Fibroblast of skin of left quadriceps (primary cell): ENCODE measurements around the gene FAN1.
"Not testable (repeated sequence)": the region's sequence is repeated elsewhere in the genome, so short reads cannot be mapped to it uniquely, and the experiment has no call there.

Source experiments
- DNase-seq, 2 experiments: peaks; one replicate each; pipeline ENCODE4 v3.0.0-alpha.2; 2013; ENCODE audit warnings: low read depth in 2 of 2

FAN1 gene

DNA sequence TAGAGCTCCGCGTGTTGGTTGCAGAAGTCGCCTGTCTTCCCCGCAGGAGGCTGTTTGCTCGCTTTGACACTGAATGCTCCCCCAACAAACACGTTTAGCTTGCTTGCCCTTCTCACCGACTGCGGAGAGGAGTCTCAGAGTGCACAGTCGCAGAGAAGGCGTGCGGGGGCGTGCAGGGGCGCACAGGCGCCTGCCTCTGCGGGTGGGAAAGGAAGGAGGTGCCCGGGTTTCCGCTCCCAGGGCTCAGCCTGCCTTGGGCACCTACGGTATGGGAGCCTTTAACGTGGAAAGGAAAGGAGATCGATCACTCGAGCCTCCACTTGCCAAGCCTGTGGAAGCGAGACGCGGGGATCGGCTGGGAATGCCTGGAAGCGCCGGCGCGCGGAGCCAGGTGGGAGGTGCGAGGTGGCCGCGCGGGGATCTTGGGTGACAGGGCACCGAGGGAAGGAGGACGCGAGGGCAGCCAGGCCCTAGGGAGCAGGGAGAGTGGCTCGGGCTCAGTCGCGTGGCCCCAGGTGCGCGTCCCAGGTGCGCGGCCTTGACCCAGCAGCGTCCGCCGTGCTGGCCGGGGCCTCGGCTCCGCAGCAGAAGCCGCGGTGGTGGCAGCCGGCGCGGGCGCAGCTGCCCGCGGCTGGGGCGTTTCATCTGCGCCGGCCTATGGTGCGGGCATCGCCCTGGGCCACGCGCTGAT, at the start of gene FAN1:
TSS of gene FAN1 (plus strand) at position 419 of the 691 bp plus-strand sequence. CDS start 749 bp downstream, outside the sequence.
- DNase-seq: peak; percentile 63 to 67

DNA sequence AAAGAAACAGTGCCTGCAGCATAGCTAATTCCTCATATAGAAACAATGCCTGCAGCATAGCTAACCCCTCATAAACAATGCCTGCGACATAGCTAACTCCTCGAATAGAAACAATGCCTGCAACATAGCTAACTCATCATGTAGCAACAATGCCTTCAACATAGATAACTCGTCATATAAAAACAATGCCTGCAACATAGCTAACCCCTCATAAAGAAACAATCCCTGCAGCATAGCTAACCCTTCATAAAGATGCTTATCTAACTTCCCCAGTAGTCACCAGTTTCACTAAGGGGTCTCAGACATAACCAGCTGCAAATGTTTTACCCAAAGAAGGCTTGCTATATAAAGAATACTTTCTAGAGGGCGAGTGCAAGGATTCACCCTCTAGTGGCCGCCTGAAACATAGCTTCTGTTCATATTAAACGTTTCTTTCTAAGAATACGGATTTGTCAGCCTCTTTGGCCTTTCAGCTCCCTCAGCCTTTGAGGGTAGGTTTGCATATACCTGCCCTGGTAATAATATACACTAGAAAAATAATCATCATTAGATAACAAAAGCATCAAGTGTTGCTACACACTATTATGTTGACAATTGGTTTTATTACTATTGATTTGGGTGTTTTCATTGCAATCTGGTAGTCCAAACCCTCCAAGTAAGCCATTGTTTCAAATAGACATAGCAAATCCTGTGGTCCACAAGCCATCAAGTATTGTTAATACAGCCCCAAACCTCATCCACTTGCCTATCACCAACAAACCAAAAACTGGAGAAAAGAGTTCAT, 44.4 kb upstream of the FAN1 start:
- peak; percentile 3 to 8 for DNase-seq

DNA sequence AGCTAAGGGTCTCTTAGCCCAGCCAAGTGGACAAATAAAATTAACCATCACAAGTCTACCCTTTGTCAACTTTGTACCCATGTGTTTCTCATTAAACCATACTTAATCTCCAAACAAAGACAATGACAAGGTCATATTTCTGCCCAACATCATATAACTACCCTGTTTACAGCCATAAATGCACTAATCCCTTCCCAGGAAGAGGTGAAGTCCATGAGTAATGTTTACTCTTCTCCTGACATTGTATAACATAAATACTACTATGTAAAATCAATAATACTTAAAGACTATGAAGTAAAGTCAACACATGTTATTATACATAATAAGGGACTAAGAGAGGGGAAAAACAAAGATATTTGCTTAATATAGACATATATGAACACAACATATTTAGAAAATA, 38.5 kb upstream of the FAN1 start:
- DNase-seq: no peak

DNA sequence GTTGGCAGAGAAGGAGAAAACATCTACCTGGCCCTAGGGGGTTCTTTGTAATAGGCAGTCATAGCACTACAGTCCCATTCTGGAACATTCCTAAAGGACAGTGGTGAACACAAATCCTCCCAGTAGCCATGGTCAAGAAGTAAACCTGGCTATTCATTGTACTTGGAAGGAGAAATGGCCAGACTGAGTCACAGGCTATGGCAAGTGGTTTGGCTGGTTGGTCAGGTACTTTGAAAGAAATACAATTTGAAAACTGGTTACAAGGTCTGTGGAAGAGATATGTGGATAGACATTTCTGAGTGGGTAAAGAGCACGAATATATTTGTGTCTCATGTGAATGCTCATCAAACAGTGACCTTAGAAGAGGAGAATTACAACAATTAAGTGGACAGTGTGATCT, 33.0 kb upstream of the FAN1 start:
- no peak for DNase-seq

DNA sequence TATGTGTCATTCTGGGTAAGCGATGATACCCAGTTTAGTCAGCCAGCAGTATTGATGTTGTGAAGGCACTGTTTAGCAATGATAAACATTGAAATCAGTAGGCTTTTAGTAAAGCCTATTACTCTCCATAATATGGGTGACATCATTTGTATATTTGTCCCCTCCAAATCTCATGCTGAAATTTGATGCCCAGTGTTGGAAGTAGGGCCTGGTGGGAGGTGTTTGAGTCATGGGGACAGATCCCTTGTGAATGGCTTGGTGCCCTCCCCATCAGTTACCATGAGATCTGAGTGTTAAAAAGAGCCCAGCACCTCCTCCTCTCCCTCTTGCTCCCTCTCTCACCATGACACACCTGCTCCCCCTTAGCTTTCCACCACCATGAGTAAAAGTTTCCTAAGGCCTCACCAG, 31.4 kb upstream of the FAN1 start:
- no peak for DNase-seq

DNA sequence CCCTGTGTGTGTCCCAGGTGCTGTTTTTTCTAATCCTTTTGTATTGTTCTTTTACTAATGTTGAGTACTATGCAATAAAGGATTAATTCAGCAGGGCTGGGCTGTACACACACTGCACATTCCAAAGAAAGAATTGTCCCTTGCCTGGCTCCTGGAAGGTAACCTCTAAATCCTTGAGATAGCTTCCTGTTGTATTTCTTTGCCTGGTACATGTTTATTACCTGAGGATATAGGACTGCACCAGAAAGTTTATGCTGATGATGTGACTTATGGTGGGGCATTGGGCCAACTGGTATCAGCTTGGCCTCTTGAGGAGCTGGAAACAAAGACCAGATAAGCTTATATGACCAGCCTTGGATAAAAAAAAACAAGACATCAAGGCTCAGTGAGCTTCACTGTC, 26.6 kb upstream of the FAN1 start:
- DNase-seq: no peak

DNA sequence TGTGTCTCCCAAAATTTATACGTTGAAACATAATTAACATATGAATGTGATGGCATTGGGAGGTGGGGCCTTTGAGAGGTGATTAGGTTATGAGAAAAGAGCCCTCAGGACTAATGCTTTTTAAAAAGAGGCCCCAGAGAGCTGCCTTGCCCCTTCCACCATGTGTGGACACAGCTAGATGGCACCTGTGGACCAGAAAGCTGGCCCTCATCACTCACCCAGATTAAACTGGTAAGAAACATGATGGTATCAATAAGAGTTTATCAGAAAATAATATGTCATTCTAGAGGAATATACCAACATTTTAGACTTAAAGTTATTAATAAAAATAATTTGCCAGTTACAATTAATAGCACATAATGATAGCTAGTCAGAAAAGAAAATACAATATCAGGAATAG, 25.2 kb upstream of the FAN1 start:
- no peak for DNase-seq

DNA sequence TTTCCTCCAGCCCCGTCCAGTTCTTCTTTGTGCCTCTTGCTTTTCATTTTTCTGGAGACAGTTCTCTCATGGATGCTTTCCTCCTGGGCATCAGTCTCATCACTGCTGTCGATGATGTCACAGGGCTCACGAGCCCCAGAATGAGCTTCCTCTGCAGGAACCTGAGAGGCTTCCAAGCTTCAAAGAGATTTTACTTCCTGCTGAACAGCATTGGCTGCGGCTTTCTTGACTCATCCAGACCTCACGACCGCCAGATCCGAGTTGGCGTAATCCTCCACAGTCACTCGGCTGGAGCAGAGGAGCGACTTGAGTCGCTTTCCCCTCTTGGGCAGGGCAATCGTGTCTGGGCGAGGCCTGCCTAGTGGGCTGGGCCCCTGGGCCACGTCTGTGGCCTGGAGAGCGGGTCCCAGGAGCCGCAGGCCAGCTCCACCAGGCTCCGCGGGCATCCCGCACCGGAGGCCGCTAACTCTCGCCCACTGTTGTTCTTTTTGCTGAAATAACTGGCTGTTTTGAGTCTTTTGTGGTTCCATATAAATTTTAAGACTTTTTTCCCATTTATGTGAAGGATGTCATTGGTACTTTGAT, 20.8 kb upstream of the FAN1 start:
- DNase-seq: no peak

DNA sequence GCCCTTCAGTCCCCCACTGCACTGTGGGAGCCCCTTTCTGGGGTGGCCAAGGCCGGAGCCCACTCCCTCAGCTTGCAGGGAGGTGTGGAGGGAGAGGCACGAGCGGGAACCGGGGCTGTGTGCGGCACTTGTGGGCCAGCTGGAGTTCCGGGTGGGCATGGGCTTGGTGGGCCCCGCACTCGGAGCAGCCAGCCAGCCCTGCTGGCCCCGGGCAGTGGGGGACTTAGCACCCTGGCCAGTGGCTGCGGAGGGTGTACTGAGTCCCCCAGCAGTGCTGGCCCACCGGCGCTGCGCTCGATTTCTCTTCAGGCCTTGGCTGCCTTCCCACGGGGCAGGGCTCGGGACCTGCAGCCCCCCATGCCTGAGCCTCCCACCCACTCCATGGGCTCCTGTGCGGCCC, 20.0 kb upstream of the FAN1 start:
- not testable (repeated sequence) for DNase-seq

DNA sequence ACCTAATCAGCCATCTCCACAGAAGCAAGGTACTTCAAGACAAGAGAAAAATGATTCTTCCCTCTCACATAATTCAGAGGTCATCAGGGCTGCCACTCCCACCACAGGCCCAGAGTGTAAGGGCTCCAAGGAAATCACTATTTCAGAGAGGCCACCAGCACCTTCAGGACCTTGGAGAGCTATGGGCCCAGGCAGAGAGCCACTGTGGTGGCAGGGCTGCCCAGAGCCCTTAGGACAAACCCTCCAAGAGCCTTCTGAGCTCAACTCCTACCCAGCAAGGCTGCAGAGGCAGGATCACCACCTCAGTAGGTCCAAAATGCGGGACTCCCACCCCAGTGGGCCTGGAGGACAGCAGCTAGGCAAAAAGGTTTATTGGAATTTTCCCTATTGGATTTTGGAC, 17.9 kb upstream of the FAN1 start:
- no peak for DNase-seq

DNA sequence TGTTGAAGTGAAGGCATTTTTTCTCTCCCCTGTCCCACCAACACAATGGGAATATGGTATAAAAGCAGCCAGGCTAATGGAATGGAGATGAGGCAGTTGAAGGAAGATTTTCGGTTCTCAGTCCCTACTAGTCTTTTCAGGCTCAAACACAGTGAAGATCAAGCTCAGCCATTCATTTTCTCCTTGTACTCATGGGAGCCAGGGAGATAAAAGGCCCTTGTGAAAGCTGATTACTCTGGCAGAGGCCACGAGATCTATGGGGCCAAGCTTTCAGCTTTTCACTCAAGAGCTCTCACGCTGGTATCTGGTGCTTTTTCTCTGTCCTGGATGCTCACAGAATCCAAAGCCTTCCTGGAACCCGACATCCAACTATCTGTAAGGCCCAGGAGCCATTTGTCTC, 14.5 kb upstream of the FAN1 start:
- DNase-seq: no peak

DNA sequence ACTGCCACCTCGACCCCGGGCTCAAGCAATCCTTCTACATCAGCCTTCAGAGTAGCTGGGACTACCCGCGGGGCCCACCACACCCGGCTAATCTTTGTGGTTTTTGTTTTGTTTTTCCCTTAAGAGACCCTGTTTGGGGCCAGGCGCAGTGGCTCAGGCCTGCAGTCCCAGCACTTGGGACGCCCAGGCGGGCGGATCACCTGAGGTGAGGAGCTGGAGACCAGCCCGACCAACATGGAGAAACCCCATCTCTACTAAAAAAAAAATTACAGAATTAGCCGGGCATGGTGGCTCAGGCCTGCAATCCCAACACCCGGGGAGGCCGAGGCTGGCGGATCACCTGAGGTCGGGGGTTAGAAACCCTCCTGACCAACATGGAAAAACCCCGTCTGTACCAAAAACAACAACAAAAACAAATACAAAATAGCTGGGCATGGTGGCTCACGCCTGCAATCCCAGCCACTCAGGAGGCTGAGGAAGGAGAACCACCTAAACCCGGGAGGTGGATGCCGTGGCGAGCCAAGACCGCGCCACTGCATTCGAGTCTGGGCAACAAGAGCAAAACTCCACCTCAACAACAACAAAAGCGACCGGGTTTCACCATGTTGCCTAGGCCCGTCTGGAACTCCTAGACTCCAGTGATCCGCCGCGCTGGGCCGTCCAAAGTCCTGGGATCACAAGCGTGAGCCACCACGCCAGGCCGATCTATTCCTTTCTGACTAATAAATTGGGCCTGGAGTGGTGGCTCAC, 8.1 kb upstream of the FAN1 start:
- DNase-seq: no peak

DNA sequence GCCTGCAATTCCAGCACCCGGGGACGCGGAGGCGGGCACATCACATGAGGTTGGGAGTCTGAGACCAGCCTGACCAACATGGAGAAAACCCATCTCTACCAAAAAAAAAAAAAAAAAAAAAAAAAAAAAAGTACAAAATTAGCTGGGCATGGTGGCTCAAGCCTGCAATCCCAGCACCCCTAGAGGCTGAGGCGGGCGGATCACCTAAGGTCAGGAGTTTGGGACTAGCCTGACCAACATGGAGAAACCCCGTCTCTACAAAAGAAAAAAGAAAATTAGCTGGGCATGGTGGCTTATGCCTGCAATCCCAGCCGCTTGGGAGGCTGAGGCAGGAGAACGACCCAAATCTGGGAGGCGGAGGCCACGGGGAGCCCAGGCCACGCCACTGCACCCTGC, 7.5 kb upstream of the FAN1 start:
- DNase-seq: no peak

DNA sequence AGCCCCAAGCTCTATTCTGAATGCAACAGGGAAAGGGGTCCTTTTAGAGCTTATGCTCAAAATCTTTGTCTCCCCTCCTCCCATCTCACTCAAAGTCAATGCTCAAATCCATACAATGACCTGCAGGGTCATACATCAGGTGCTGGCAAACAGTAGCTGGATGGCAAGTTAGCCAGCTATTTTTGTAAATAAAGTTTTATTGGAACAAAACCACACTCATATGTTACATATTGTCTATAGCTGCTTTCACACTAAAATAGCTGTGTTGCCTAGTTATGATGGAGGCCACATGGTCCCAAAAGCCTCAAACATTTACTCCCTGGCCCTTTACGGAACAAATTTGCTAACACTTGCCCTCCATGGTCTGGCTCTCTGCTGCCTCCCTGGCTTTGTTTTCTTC, 1.8 kb upstream of the FAN1 start:
- DNase-seq: no peak

DNA sequence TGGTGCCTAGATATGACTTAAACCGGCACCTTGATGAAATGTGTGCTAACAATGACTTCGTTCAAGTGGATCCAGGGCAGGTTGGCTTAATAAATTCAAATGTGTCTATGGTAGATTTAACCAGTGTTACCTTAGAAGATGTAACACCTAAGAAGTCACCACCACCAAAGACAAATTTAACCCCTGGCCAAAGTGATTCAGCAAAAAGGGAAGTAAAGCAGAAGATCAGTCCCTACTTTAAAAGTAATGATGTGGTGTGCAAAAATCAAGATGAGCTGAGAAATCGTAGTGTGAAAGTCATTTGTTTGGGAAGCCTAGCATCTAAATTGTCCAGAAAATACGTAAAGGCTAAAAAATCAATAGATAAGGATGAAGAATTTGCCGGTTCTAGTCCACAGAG, 1.1 kb downstream of the FAN1 start:
- no peak for DNase-seq

DNA sequence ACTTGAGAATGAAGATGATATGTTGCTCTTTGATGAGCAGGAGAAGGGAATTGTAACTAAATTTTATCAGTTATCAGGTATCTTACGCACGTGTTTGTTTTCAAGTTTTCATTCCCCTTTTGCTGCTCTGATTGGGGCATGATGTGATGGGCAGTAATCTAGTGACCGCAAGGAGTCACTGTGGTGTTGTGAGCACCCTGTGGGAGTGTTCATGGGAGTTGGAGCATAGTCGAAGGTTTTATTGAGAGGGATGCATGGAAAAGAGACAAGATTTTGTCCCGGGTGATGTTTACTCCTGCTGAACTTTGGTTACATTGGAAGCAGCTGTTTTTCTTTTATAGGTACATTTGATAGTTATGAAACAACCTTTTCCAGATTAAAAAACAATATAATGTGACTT, 2.1 kb downstream of the FAN1 start:
- DNase-seq: no peak

DNA sequence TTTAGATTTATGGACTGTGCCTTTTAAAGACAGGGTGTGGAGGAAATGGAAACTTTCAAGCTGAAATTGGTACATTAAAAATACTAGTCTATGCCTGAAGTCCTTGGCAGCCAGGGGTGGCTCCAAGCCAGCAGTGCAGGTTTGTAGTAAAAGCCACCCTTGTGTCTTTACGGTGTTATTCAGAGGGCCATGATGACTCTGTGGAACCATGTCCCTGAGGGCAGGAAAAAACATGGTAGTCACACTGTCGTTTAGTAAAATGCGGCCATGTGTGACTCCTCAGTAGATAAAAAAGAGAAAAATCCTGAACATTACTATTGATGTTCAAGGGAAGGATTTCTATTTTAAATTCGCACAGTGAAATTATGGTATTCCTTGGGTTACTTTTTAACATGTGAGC, 2.7 kb downstream of the FAN1 start:
- DNase-seq: no peak

DNA sequence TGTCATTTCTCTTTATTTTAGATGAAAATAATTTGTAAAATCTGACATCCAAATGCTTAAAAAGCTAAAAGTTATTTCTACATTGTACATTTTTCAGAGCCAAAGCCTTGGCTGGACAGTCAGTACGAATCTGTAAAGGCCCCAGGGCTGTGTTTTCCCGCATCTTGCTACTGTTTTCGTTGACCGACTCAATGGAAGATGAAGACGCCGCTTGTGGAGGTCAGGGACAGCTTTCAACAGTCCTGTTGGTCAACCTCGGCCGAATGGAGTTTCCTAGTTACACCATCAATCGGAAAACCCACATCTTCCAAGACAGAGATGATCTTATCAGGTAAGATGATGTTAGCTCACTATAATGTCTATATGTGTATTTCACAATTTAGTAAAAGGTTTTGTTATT, 10.0 kb downstream of the FAN1 start:
- no peak for DNase-seq

DNA sequence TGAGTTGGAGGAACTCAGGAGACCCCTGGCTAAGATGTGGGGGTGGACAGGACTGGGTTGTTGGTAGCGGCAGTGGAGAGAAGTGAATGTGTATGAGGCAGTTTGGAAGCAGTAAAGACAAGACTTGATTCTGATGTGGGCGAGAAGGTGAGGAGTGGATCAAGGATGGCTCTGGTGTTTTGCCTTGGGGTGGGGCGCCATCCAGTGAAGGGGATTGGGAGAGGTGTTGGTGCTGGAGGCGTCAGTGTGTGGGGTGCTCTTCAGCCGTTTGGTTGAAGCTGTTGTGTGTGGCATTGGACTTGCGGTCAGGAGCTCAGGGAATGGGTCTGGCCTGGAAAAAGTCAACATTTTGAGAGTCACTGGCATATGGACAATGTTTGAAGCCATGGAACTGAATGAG, 13.3 kb downstream of the FAN1 start:
- DNase-seq: no peak

DNA sequence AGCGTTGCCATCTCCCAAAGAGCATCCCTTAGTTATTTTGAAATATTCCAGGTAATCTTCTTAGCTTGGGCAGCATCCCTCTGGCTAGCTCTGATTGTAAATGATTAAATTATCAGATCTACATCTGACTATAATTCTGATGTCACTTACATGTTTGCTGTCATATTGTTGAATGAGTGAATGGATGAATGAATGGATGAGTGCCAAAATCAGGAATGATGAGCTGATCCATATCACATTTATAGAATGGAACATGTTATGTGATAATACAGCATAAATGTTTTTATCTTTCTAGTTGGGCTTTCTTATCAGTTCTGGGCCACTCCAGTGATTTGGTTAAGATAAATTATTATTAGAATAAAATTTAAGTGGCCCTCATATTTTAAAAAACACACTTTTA, 14.0 kb downstream of the FAN1 start:
- DNase-seq: no peak

DNA sequence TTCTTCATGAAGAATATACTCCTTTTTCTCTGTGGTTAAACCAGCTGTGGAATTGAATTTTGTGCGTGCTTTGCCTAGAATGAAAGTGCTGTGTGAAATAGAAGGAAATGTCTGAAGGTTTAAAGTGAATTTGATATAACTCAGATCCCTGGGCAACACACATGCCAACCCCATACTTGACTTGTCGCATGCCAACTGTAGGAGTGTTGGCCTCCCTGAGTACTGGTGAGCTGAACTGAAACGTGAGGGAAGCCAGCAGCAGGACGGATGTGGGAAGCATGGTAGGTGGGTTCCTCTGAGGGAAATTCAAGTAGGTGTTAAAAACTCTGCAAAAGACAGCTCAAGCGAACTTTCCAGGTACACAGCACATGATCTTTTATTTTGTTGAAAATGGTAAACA, 14.7 kb downstream of the FAN1 start:
- no peak for DNase-seq

DNA sequence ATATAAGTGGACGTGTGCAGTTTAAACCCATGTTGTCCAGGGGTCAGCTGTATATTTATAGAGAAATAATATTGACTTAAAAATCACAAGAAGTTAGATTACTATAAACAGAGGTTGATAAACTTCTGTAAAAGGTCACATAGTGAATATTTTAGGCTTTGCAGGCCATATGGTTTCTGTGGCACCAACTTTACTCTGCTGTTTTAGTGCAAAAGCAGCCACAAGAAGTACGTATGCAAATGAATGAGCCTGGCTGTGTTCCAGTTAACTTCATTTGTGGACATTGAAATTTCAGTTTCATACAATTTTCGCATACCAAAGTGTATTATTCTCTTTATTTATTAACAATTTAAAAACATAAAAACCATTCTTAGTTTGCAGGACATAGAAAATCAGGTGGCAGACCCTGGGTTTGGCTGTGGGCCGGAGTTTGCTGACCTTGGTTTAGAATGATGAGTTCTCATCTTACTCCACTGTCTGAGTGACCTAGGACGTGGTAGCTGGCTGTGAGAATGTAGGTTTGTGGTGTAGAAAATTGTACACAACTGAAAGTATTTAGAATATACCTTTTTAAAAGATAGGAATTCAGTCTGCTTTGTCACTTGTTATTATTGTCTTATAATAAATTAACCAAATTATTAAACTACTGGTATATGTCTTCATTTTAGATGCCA, 16.3 kb downstream of the FAN1 start:
- DNase-seq: no peak
